HK-2 (cell line): Measurements from ENCODE around the gene EVC.
"Not testable (repeated sequence)": the region's sequence is repeated elsewhere in the genome, so short reads cannot be mapped to it uniquely, and the experiment has no call there.

Experiments
- DNase-seq: peaks from one replicate; pipeline ENCODE4 v3.0.0-alpha.2; 2018; ENCODE audit not compliant: unreplicated experiment

Gene EVC

DNA sequence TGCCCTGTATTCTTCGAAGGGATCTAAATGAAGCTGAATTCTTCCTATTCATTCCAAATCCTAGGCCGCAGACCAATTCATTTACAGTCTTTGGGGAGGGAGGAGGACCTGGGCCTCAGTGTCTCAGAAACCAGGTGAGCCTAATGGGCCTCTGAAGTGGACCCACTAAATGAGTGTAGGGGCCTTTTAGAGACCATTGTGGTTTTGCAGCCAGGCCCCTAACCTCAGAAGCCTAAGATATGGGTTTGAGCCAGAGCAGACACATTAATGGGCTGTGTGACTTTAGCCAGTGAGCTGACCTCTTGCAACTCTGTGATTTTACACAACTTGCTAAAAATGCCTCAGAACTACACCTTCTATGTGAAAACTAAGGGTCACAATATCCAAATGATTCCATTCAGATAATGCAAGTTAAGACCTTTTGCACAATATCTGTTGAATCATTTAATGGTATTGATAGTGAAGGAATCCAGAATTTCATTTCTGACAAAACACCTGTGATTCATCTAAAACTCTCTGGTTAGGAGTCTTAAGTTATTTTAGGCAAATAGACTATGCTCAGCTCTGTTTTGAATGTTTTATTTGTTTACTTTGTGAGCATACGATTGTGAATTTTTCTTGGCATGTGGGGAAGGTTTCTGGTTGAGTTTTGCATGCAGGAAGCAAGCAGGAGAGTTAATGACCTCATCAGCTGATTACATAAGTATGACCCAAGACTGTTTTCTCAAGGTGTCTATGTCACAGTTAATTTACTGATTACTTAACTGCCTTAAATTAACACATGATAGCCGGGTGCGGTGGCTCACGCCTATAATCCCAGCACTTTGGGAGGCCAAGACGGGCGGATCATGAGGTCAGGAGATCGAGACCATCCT is 75.0 kb downstream of the EVC start:
- no peak for DNase-seq

- DNase-seq, result no peak
Measured at GRCh38 chr4:5787311-5787710, 76.3 kb downstream of the EVC start.

DNA sequence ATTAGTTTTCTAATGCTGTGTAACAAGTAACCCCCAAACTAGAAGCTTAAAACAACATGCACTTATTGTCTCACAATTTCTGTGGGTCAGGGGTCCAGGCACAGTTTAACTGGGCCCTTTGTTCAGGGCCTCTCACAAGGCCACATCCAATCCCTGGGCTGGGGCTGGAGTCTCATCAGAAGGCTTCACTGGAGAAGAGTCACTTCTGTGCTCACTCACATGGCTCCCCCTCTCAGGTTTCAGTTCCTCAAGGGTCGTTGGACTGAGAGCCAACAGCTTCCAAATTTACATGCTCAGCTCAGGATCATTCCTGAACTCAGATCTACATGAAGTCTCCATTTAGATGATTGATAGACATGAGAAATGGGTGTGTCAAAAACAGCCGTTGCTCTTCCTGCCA is 77.1 kb downstream of the EVC start:
- DNase-seq, result no peak

GRCh38 chr4:5789141-5789540 is 78.1 kb downstream of the EVC start:
- DNase-seq, result no peak

GRCh38 chr4:5790546-5790857 is 79.5 kb downstream of the EVC start:
- DNase-seq, result no peak

GRCh38 chr4:5791654-5792053 is 80.7 kb downstream of the EVC start:
- DNase-seq, result no peak

GRCh38 chr4:5793514-5793913 is 82.5 kb downstream of the EVC start:
- DNase-seq, result no peak

GRCh38 chr4:5795580-5795979 is 84.6 kb downstream of the EVC start:
- no peak for DNase-seq

GRCh38 chr4:5796976-5797375 is 86.0 kb downstream of the EVC start:
- no peak for DNase-seq

DNA sequence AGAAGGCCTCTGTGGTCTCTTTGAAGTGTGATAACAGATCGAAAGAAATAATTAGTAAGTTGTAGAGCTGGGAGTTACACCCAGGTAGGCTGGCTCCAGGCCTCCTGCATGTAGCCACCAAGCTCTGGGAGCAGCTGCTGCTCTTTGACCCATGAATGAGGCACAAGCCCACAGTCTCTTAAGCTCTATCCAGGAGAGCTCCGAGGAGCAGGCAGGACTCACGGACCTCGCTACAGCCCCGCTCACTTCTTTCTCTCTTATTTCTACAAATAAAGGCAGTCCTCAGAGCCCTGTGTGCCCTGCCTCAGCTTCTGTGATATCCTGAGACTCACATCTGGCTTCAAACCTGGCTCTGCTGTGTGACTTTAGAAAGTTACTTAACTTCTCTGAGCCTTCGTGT is 86.9 kb downstream of the EVC start:
- DNase-seq, result no peak

GRCh38 chr4:5798462-5798861 is 87.5 kb downstream of the EVC start:
- no peak for DNase-seq

- DNase-seq, result no peak
Measured at GRCh38 chr4:5798946-5799345, 87.9 kb downstream of the EVC start.

DNA sequence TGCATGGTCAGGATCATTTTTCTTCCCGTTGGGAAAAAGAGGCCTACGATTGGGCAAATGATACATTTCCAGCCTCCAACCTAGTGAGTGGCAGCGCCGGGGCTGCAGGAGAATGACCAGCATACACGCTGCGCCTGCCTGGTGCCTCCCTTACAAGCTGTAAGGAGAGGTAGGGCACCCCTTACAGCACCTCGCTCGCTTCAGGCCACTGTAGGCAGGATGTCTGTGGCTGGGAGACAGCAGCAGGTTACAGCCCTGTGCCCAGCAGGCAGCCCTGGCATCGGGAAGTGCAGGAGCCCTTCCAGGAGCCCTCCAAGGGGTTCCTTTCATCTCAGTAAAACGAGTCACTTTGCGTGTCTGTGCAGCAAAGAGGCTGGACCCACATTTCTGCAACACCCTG is 88.4 kb downstream of the EVC start:
- no peak for DNase-seq

GRCh38 chr4:5800496-5800895 is 89.5 kb downstream of the EVC start:
- DNase-seq, result no peak

DNA sequence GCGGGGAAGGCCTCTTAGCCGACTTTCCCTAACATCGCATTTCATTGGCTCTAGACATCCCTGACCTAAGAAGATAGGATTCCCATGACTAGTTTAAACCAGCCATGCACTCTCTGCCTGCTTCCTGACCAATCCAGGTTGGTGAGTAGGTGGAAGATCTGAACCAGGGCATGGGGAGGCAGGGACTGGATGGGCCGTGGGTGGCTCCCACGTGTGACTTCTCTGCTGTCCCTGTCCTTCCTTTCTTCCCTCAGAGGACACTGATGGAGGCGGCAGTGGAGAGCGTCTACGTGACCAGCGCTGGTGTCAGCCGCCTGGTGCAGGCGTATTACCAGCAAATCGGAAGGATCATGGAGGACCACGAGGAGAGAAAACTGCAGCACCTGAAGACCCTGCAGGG is 90.7 kb downstream of the EVC start:
- no peak for DNase-seq

GRCh38 chr4:5802565-5802964 is 91.6 kb downstream of the EVC start:
- DNase-seq, result no peak

DNA sequence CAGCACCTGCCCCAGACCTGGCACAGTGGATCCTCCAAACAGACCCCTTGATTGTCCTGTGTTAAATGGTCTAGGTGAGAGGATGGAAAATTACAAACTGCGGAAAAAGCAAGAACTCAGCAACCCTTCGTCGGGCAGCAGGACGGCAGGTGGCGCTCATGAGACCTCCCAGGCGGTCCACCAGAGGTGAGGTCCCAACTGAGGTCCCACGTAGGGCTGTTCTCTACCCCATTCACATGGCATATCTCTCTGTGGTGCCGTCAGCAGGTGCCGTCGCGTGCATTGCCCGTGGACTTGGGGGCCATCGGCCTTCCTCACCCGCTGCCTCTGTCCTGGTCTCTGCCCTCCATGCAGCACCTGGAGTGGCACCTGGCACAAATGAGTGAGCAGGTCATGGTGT is 93.7 kb downstream of the EVC start:
- no peak for DNase-seq

DNA sequence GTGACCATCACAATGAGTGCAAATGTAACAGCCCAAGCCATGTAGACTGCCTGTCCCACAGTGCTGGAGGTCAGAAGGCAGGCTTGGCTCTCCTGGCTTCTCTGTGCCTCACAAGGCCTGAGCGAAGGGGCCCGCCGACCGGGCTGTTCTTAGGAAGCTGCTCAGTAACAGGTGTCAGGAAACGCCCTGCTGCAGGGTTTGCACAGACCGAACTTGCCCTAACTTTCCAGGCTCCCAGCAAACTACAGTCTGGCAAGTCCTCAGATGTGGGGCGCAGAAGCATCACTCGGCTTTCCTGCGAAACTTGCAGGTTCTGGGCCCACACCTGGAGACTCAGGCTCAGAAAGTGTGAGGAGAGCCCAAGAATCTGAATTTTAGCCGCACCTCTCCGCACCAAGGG is 94.3 kb downstream of the EVC start:
- no peak for DNase-seq

DNA sequence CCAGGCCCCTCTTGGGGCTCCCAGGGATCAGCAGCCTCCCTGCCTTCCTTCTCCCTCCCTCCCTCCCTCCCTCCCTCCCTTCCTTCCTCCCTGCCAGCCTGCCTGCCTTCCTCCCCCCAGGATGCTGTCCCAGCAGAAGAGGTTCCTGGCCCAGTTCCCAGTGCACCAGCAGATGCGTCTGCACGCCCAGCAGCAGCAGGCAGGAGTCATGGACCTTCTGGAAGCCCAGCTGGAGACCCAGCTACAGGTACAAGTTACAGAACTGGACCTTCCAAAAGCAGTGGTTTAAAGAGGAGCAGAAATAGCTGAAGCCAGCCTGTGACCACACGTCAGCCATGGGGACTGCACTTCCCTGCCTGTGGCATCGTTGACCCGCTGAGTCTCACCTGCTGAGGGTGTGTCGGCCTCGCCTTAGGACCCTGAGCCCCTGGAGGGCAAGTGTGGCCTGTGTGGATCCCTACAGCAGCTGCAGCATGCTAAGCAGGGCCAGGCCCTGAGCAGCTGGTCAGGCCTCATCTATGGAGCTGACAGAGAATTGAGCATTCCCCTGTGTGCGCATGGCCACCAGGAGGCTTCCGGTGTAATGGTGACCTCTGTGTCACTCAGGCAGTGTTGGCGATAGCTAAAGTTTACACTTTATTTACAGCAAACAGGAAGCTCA is 97.2 kb downstream of the EVC start:
- peak; percentile 63 for DNase-seq

GRCh38 chr4:5809216-5809776 is 98.3 kb downstream of the EVC start:
- DNase-seq, result no peak

DNA sequence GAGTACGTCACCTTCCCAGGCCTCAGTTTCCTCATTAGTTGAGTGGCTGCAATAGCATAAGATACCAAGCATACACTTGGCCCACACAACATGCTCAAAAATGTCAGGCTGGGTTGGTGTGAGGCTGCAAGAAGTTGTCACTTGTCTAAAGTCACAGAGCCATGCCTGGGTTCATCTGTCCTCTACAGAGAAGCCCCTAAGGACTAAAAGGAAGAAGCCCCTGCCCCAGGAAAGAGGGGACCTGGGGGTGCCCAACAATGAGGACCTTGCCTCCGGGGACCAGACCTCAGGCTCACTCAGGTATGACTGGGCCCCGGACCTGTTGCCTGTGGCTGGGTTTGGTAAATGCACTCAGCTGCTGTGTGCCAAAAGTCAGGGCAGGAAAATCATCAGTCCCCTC is 99.2 kb downstream of the EVC start:
- no peak for DNase-seq

DNA sequence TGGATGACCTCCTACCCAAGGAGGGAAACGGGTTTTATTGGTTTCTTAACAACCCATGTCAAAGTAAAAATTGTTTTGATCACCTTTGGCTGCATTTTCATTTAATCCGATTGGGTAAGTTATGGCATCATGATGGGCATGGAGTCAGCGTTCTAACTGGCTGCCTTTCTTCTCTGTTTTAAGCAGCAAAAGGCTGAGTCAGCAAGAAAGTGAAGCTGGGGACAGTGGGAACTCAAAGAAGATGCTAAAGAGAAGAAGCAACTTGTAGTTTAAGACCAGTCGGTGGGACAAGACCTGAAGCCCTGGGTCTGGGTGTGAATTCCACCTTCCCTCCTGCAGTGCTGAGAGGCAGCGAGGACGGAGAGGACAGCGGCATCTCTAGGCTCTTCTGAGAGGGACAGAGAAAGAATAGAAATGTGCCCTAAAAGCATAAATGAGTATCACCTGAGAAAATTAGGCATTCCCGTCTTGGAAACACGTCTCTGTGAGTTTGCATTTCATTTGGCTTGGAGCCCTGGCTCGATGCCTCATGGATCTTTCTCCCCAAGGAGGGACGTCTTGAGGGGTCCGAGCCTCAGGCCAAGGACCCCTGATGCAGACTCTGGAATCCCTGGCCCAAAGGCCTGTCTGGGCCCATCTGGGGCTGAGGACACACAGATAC is 99.9 kb downstream of the EVC start:
- DNase-seq, result no peak

- DNase-seq, result not testable (repeated sequence)
Measured at GRCh38 chr4:5812057-5812456, 101.1 kb downstream of the EVC start.
